ENCODE results near the gene GFRA1. TPM values are rescaled to one million over a fixed set of nuclear protein-coding genes. Genes with fewer than 3 reads are reported as not detected.

GFRA1 gene
- total RNA-seq, 1 donor from 2014 or later, result 4.2 TPM

- TF ChIP-seq CTCF (IDR thresholded peaks at IDR 0.05; ENCODE audit: unreplicated experiment), result no peak
- H3K27me3 Mint-ChIP-seq (ENCODE audit: unreplicated experiment), result peaks cover 5% of the 10 kb centered on the region
- DNase-seq (ENCODE audit: low spot score), result no peak
- no peak overlapping the region for H3K4me3 Mint-ChIP-seq (ENCODE audit: unreplicated experiment)
- no peak overlapping the region for H3K27ac Mint-ChIP-seq (ENCODE audit: unreplicated experiment)
- H3K36me3 Mint-ChIP-seq (ENCODE audit: low read depth, unreplicated experiment), result no peaks in the 10 kb centered on the region
- H3K4me1 Mint-ChIP-seq (ENCODE audit: unreplicated experiment), result peaks cover 11% of the 10 kb centered on the region
- no peaks in the 10 kb centered on the region for H3K9me3 Mint-ChIP-seq (ENCODE audit: unreplicated experiment)
Measured at GRCh38 chr10:116254422-116255155, 18.4 kb downstream of the GFRA1 start.

GRCh38 chr10:116253716-116254115 lies 19.3 kb downstream of the GFRA1 start:
- H3K36me3 Mint-ChIP-seq (ENCODE audit: low read depth, unreplicated experiment), result no peaks in the 10 kb centered on the region
- peaks cover 5% of the 10 kb centered on the region for H3K27me3 Mint-ChIP-seq (ENCODE audit: unreplicated experiment)
- no peaks in the 10 kb centered on the region for H3K9me3 Mint-ChIP-seq (ENCODE audit: unreplicated experiment)
- peaks cover 11% of the 10 kb centered on the region for H3K4me1 Mint-ChIP-seq (ENCODE audit: unreplicated experiment)
- H3K4me3 Mint-ChIP-seq (ENCODE audit: unreplicated experiment), result no peak overlapping the region
- DNase-seq (ENCODE audit: low spot score), result no peak
- no peak for TF ChIP-seq CTCF (IDR thresholded peaks at IDR 0.05; ENCODE audit: unreplicated experiment)
- H3K27ac Mint-ChIP-seq (ENCODE audit: unreplicated experiment), result no peak overlapping the region

GRCh38 chr10:116251602-116252395 lies 21.2 kb downstream of the GFRA1 start:
- H3K4me3 Mint-ChIP-seq (ENCODE audit: unreplicated experiment), result no peak overlapping the region

GRCh38 chr10:116247691-116248090 lies 25.3 kb downstream of the GFRA1 start:
- Mint-ChIP-seq H3K4me1 (ENCODE audit: unreplicated experiment) (no peaks in the 10 kb centered on the region), H3K36me3 (ENCODE audit: low read depth, unreplicated experiment) (no peaks in the 10 kb centered on the region), H3K9me3 (ENCODE audit: unreplicated experiment) (no peaks in the 10 kb centered on the region), H3K27me3 (ENCODE audit: unreplicated experiment) (no peaks in the 10 kb centered on the region), H3K4me3 (ENCODE audit: unreplicated experiment) (no peak overlapping the region), H3K27ac (ENCODE audit: unreplicated experiment) (no peak overlapping the region)
- no peak for DNase-seq (ENCODE audit: low spot score)
- TF ChIP-seq CTCF (IDR thresholded peaks at IDR 0.05; ENCODE audit: unreplicated experiment), result no peak

More at GRCh38 chr10:116251602-116252395, 21.2 kb downstream of the GFRA1 start:
- DNase-seq (ENCODE audit: low spot score), result no peak
- peaks cover 3% of the 10 kb centered on the region for H3K27me3 Mint-ChIP-seq (ENCODE audit: unreplicated experiment)
- no peak for TF ChIP-seq CTCF (IDR thresholded peaks at IDR 0.05; ENCODE audit: unreplicated experiment)
- H3K4me1 Mint-ChIP-seq (ENCODE audit: unreplicated experiment), result peaks cover 11% of the 10 kb centered on the region
- H3K27ac Mint-ChIP-seq (ENCODE audit: unreplicated experiment), result no peak overlapping the region
- no peaks in the 10 kb centered on the region for H3K9me3 Mint-ChIP-seq (ENCODE audit: unreplicated experiment)
- H3K36me3 Mint-ChIP-seq (ENCODE audit: low read depth, unreplicated experiment), result no peaks in the 10 kb centered on the region

- no peak for DNase-seq (ENCODE audit: low spot score)
- TF ChIP-seq CTCF (IDR thresholded peaks at IDR 0.05; ENCODE audit: unreplicated experiment), result no peak
- Mint-ChIP-seq H3K36me3 (ENCODE audit: low read depth, unreplicated experiment) (no peaks in the 10 kb centered on the region), H3K9me3 (ENCODE audit: unreplicated experiment) (no peaks in the 10 kb centered on the region), H3K27ac (ENCODE audit: unreplicated experiment) (no peak overlapping the region), H3K4me1 (ENCODE audit: unreplicated experiment) (no peaks in the 10 kb centered on the region), H3K27me3 (ENCODE audit: unreplicated experiment) (no peaks in the 10 kb centered on the region), H3K4me3 (ENCODE audit: unreplicated experiment) (no peak overlapping the region)
Measured at GRCh38 chr10:116246263-116246662, 26.7 kb downstream of the GFRA1 start.

All from endothelial cell (in vitro differentiated cells).